Stomach smooth muscle (tissue), 2 donors: ENCODE measurements around the gene MSI2.

Experiments used
- H3K27ac ChIP-seq: one replicate; pipeline ENCODE4 v1.7.0; 2013; ENCODE audit warnings: mild to moderate bottlenecking, low read length, inconsistent platforms
- H3K27me3 ChIP-seq, 2 donors: one replicate each; pipeline ENCODE4 v1.7.0; 2013; ENCODE audit warnings: low read length in 2 of 2; ENCODE audit not compliant: insufficient read depth in 2 of 2, control insufficient read depth in 1 of 2
- H3K36me3 ChIP-seq, 2 donors: one replicate each; pipeline ENCODE4 v1.7.0; 2013; ENCODE audit warnings: low read length in 2 of 2; ENCODE audit not compliant: control insufficient read depth in 2 of 2, insufficient read depth in 2 of 2
- H3K4me1 ChIP-seq: one replicate; pipeline ENCODE4 v1.7.0; 2013; ENCODE audit warnings: low read length; ENCODE audit not compliant: control insufficient read depth, insufficient read depth
- H3K4me3 ChIP-seq, 2 donors: one replicate each; pipeline ENCODE4 v1.7.0; 2013; ENCODE audit warnings: low read length in 2 of 2
- H3K9ac ChIP-seq, 2 donors: one replicate each; pipeline ENCODE4 v1.7.0; 2013; ENCODE audit warnings: low read length in 2 of 2, mild to moderate bottlenecking in 1 of 2
- H3K9me3 ChIP-seq, 2 donors: one replicate each; pipeline ENCODE4 v1.7.0; 2013; ENCODE audit warnings: low read length in 2 of 2; ENCODE audit not compliant: control insufficient read depth in 2 of 2
- donor health status: healthy.
- donor health status: Pancreatic carcinoma.

Gene MSI2

DNA sequence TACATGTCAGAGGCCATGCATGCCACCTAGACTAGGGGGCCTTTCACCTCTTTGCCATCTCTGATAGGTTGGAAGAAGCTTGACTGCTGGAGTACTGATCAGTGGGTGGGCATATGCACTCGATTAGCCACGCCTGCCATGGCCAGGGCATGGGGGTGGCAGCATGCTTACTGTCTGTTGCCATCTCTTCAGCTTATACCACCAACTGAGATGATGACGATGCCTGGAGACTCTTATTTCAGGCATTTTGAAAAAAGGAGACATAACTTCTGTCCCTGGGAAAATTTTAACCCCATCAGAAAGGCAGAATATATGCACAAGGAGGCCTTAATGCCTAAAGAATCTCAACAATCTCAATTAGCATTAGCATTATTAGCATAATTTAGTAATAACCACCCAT lies 60.8 kb downstream of the MSI2 start:
- H3K27ac ChIP-seq, result no peak overlapping the region
- peaks cover 3% of the 10 kb centered on the region for H3K4me1 ChIP-seq
- H3K4me3 ChIP-seq, result no peak overlapping the region
- H3K9me3 ChIP-seq, result no peaks in the 10 kb centered on the region
- H3K36me3 ChIP-seq, result no peaks in the 10 kb centered on the region
- H3K9ac ChIP-seq, result no peak overlapping the region
- H3K27me3 ChIP-seq, result no peaks in the 10 kb centered on the region

DNA sequence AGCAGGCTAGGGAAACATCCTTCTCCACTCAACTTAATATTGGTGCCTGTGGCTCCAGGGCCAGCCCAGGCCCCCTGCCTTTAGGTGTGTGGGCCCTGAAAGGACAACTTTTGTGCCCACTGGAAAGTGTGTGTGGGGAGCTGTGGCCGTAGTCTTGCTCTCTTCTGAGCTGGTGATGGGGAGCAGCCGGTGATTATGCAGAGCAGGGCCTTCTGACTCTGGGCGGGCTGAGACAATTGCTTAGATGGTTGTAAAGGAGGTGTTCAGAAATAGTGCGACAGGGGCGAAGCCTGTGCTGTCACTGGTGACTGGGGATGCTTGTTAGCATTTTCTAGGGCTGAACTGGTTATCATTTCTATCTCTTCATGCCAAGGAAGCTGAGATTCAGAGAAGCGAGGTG lies 62.6 kb downstream of the MSI2 start:
- no peak overlapping the region for H3K27ac ChIP-seq
- no peaks in the 10 kb centered on the region for H3K36me3 ChIP-seq
- H3K4me1 ChIP-seq, result no peaks in the 10 kb centered on the region
- H3K4me3 ChIP-seq, result no peak overlapping the region
- H3K9ac ChIP-seq, result no peak overlapping the region
- no peaks in the 10 kb centered on the region for H3K27me3 ChIP-seq
- no peaks in the 10 kb centered on the region for H3K9me3 ChIP-seq

DNA sequence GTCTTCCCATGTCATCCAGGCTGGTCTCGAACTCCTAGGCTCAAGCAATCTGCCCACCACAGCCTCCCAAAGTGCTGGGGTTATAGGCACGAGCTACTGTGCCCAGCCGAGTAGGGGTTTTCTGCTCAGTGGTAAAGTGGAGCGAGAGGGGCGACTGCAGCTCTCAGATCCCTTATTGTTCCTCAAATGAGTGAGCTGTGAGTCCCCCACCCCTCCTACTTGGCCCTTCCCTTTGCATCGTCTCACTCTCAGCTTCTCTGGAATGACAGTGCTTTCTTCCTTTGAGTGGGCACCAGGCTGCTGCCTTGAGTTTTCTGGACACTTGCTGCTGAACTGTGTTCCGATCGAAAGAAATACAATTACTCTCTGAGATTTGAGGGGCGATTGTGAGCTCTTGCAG lies 63.5 kb downstream of the MSI2 start:
- no peak overlapping the region for H3K27ac ChIP-seq
- H3K4me1 ChIP-seq, result no peaks in the 10 kb centered on the region
- H3K4me3 ChIP-seq, result no peak overlapping the region
- H3K36me3 ChIP-seq, result no peaks in the 10 kb centered on the region
- no peak overlapping the region for H3K9ac ChIP-seq
- H3K9me3 ChIP-seq, result no peaks in the 10 kb centered on the region
- H3K27me3 ChIP-seq, result no peaks in the 10 kb centered on the region

DNA sequence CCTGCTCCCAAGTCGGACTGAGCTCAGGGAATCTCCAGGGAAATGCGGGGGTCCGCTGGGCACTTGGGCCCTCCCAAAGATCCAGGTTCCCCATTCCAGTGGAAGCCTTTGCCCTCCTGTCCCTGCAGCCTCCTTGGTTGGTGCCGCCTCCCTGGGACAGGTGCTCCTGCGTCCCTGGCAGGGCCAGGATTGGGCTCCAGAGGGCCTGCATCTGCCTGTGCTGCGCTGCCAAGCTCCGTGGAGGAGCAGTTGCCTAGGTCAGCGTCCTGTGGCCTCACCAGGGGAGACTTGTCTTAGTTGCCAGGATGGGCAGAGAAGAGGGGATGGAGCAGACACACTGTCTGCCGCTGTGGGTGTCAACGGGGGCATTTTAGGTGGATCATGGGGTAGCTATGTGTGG lies 67.1 kb downstream of the MSI2 start:
- Histone ChIP-seq H3K9ac (no peak overlapping the region), H3K4me3 (no peak overlapping the region), H3K27me3 (no peaks in the 10 kb centered on the region), H3K36me3 (no peaks in the 10 kb centered on the region), H3K27ac (no peak overlapping the region), H3K4me1 (no peaks in the 10 kb centered on the region), H3K9me3 (no peaks in the 10 kb centered on the region)

DNA sequence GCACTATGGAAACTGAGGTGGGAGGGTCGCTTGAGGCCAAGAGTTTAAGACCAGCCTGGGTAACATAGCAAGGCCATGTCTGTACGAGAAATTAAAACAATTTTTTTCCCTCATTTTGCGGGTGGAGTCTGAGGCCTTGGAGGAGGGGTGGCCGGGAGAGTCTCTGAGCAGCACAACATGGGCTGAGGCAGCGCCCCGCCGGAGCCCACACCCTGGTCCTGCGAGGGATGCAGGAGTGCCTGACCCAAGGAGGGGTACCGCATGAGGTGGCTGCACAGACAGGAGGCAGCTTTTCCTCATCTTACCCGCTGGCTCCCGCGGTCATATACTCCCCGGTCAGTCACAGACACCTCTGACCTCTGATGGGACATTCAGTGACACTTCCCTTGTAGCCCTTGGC lies 67.7 kb downstream of the MSI2 start:
- Histone ChIP-seq H3K27me3 (no peaks in the 10 kb centered on the region), H3K4me1 (no peaks in the 10 kb centered on the region), H3K36me3 (no peaks in the 10 kb centered on the region), H3K9me3 (no peaks in the 10 kb centered on the region), H3K4me3 (no peak overlapping the region), H3K9ac (no peak overlapping the region), H3K27ac (no peak overlapping the region)

DNA sequence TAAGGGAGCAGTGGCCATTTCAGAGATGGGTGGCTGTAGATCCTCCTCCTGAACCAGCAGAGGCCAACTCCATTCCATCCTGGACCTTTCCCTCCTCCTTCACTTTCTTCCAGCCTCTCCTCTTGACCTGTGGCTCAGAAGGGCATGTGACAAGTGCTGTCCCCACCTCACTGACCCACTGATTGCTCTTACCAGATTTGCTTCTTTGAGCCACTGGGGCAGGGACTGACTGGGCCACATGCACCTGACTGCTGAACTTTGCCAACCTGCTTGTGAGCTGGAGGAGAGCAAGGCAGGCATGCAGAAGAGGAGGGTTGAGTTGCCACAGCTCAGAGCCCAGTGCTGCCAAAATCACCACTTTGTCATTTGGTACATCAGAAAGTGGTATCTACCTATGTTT lies 68.3 kb downstream of the MSI2 start:
- Histone ChIP-seq H3K9me3 (no peaks in the 10 kb centered on the region), H3K4me3 (no peak overlapping the region), H3K27me3 (no peaks in the 10 kb centered on the region), H3K9ac (no peak overlapping the region), H3K36me3 (no peaks in the 10 kb centered on the region), H3K27ac (no peak overlapping the region), H3K4me1 (peaks cover 3% of the 10 kb centered on the region)

DNA sequence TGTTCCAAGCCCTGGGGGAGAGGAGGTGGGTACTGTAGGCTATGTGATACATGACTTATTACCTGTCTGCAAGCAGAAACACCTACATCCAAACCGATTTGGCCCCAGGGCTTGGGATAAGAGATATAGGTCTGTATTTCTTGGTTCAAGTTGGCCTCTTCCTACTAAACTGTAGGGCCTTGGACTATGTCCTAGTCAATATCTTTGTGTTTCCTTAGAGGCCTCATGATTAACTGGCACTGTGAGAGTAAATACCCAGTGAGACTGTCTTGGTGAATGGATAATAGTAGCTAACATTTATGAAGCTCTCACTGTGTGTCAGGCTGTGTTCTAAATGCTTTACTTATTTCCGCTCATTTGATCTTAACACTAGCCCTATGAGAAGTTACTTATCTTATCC lies 70.0 kb downstream of the MSI2 start:
- Histone ChIP-seq H3K36me3 (no peaks in the 10 kb centered on the region), H3K9ac (no peak overlapping the region), H3K4me1 (peaks cover 11% of the 10 kb centered on the region), H3K27me3 (no peaks in the 10 kb centered on the region), H3K27ac (no peak overlapping the region), H3K4me3 (no peak overlapping the region), H3K9me3 (no peaks in the 10 kb centered on the region)

DNA sequence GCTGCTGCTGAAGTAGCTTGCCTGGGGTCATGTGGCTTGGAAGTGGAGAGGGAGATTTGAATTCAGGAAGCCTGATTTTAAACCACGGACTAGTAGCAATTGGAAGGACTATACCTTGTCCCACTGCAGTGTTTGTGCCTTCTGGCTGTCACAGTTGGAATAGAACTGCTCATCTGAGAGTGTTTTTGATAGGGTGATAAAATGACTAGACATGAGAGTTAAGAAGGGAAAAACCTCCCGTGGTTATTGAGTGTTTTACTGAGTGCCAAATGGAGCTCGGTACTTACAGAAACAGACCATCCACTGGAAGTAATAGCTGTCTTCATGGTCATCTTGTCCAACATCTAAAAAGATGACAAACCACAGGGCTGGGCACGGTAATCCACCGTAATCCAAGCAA lies 70.4 kb downstream of the MSI2 start:
- Histone ChIP-seq H3K27me3 (no peaks in the 10 kb centered on the region), H3K27ac (no peak overlapping the region), H3K36me3 (no peaks in the 10 kb centered on the region), H3K4me1 (peaks cover 11% of the 10 kb centered on the region), H3K9me3 (no peaks in the 10 kb centered on the region), H3K9ac (no peak overlapping the region), H3K4me3 (no peak overlapping the region)

DNA sequence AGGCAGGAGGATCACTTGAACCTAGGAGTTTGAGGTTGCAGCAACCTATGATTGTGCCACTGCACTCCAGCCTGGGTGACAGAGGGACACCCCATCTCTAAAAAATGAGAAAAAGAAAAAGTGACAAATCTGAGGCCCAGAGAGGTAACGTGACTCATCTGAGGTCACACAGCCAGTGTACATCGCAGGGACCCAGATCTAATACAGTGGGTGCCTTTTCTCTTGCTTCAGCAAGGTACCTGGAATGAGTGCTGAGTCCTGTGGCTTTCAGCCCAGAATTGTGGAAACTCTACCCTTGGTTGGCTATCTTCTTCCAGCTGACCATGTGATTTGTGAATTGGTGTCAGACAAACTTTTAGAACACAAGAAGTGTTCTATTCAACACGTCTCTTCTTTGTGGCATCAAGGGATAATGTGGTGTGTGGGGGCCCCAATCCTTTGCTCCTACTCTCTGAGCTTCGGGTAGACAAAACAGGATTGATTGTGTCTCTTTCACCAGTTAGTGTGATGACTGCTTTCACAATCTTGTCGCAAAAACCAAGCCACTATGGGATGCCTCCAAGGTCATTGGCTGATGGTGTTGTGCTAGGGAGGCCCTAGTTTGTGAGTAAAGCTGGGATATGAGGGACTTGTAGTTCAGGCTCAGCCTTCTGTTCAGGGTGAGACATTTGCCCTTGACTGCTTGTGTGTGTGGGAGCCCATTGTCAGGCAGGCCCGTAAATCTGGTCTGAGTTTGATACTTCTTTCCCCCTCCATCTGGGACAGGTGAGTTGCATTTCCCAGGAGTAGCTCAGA lies 71.0 kb downstream of the MSI2 start:
- Histone ChIP-seq H3K4me1 (peaks cover 11% of the 10 kb centered on the region), H3K27me3 (no peaks in the 10 kb centered on the region), H3K4me3 (no peak overlapping the region), H3K36me3 (no peaks in the 10 kb centered on the region), H3K9ac (no peak overlapping the region), H3K27ac (no peak overlapping the region), H3K9me3 (no peaks in the 10 kb centered on the region)

DNA sequence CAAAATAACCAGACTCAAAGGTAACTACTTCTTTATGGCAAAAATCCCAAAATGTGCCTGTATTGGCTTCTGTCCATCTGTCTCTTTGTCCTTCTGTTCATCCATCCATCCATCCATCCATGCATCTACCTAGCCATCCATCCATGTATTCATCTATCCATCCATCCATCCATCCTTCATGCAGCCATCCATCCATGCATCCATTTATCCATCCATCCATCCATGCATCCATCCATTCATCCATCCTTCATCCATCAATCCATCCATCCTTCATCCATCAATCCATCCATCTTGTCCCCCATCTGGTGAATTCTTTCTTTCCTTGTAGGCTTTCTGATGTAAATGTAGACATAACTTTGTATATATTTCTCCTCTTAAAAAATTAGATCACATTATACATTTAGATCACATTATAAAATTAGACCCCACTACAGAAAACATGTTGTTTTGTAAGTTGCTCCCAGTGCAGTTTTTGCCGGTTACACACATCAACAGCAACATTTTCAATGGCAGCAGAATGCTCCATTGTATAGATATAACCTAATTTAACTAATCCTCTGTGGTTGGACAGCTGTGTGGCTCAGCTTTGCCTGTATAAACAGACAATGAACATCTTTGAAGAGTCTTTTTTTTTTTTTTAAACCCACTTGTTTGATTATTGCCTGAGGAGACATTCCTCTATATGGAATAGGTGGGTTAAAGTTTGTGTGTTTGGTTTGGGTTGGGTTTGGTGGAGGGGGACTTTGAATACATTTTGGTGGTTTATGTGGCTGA lies 72.0 kb downstream of the MSI2 start:
- Histone ChIP-seq H3K4me3 (no peak overlapping the region), H3K4me1 (peaks cover 11% of the 10 kb centered on the region), H3K27me3 (no peaks in the 10 kb centered on the region), H3K27ac (no peak overlapping the region), H3K9me3 (no peaks in the 10 kb centered on the region), H3K9ac (no peak overlapping the region), H3K36me3 (no peaks in the 10 kb centered on the region)
